Neural progenitor cell (in vitro differentiated cells): ENCODE data around the gene BMPR1A.

Experiments used
- CTCF ChIP-seq: fragments of 200-600 bp; sonication (generic); IDR thresholded peaks from 2 replicates; pipeline ENCODE4 v1.5.1; 2017; ENCODE audit warnings: antibody characterized with exemption, mild to moderate bottlenecking
- EZH2 ChIP-seq: fragments of 200-600 bp; sonication (generic); IDR thresholded peaks from 2 replicates; pipeline ENCODE4 v1.6.1; 2017; ENCODE audit warnings: antibody characterized with exemption, mild to moderate bottlenecking, moderate library complexity
- EZH2phosphoT487 ChIP-seq: fragments of 200-600 bp; sonication (generic); IDR thresholded peaks from 2 replicates; pipeline ENCODE4 v1.6.1; 2017; ENCODE audit warnings: antibody characterized with exemption

GRCh38 chr10:86749854-86750253 lies 6.6 kb upstream of the BMPR1A start:
- no peak for TF ChIP-seq CTCF
- TF ChIP-seq EZH2phosphoT487 = no peak
- no peak for TF ChIP-seq EZH2
